Middle frontal gyrus (tissue), 1 donor: ENCODE results near the gene TMEM185A.
"Not testable (repeated sequence)": the region's sequence is repeated elsewhere in the genome, so short reads cannot be mapped to it uniquely, and the experiment has no call there.

Experiments used
- DNase-seq: peaks from one replicate; pipeline ENCODE4 v3.0.0-alpha.2; 2015; ENCODE audit warnings: low spot score; ENCODE audit errors: extremely low spot score

Gene TMEM185A

DNA sequence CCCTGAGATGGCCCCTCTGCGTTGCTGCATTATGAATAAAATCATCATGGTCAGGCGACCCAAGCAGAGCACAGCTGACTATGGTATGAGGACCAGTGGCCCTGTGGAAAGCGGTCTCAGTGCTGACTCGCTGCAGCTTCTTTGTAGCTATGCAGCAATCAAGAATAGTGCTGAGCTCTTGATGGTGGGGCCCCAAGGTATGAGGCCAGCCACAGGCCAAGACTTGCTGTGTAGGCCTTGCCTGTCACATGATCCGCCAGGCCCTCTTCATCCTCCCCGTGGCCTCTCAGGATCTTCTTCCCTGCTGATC lies 79.7 kb downstream of the TMEM185A start:
- not testable (repeated sequence) for DNase-seq

DNA sequence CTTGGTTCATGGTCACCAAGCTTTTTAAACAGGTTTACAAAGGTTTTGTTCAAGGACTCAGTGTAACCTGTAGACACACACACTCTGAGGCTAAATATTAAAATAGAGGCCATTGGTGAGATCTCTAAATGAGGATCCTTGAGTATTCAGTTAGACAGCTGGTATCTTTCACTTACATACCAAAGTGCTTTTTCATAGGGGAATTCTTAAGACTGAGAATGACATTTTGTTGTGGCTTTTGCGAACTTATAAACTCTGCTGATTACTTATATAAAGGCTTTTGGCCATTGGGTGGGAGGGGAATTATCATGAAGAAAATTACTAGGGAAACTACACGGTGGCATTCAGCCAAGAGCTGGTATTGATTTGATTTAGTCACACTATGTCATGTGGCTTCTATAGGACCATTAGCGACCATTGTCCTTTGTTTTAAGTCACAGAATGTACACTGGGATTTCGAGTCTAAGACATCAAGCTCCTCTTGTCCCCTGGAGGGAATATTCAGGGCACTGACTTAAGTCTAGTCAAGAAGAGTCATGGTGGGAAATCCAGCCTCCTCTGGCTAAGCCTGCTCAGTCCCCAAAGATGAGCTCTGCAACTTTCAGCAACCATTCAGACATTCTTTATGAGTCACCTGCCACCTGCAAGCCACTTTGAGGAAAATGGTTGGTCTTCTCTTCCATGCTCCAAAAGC lies 80.2 kb downstream of the TMEM185A start:
- DNase-seq = not testable (repeated sequence)

DNA sequence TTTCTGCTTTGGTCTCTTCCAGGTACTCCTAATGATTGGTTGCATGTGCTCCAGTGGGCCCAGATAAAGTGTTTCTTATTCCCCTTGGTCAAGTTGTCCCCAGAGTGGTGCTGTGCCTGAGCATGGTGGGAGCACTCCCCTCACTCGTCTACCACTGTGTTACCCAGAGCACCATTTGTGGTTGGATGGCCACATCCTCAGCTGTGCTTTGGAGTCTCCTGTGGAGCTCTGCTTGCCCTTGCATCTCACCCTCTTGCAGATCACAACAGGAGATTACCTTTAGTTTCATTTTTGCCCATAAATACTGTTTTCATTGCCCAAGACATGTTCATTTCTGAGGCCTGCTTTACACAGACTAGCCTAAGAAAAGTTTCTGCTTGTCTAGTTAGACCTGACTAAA lies 81.1 kb downstream of the TMEM185A start:
- DNase-seq = not testable (repeated sequence)

GRCh38 chrX:149549701-149550100 lies 81.9 kb downstream of the TMEM185A start, which contains the start of gene HSFX3:
Gene HSFX3 (minus strand): TSS chrX:149549924. CDS start chrX:149549852, 72 bp downstream.
- DNase-seq = not testable (repeated sequence)

- not testable (repeated sequence) for DNase-seq
Measured at GRCh38 chrX:149547782-149548181, 83.8 kb downstream of the TMEM185A start.

GRCh38 chrX:149546962-149547361 lies 84.6 kb downstream of the TMEM185A start:
- DNase-seq = not testable (repeated sequence)
